NB4 (cell line): ENCODE measurements around the gene CEP350.

ENCODE experiments used
- DNase-seq: peaks from one replicate; pipeline ENCODE4 v3.0.0; 2010; ENCODE audit warnings: low read depth
- H3K4me3 ChIP-seq: one replicate; pipeline ENCODE4 v1.5.1; 2011; ENCODE audit warnings: mild to moderate bottlenecking, low read depth, low read length, moderate library complexity
- MYC ChIP-seq: IDR thresholded peaks from 2 replicates; pipeline ENCODE4 v1.6.1; 2011; ENCODE audit warnings: low read depth, low read length
- POLR2A ChIP-seq: IDR thresholded peaks from 2 replicates; pipeline ENCODE4 v1.6.1; 2011; ENCODE audit warnings: mild to moderate bottlenecking; ENCODE audit not compliant: insufficient read length; ENCODE audit errors: extremely low read depth
- TF ChIP-seq, protein P1 (sequence below): IDR thresholded peaks from one replicate; pipeline ENCODE4 v1.5.1; 2012; ENCODE audit warnings: low read depth, low read length
- TF ChIP-seq, protein P2 (sequence below): IDR thresholded peaks from 2 replicates; pipeline ENCODE4 v1.6.1; 2011; ENCODE audit warnings: low read depth, low read length

Gene CEP350

DNA sequence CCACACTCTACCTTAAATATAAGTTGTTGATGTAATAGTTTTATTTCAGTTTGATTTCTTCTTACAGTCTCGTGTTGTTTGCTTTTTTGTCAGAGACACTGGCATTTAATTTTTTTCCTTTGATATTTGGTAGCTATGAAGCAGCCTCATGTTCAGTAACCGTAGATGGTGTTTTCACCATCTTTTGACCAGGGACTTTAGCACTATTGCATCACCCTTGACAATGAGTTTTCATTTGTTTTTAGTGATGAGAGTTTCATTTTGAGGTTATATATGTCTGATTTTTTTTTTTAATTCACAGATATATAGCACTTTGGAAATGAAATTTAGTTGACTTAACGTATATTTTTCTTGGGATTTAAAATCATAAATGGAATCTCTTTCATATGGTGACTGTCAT lies 36.2 kb downstream of the CEP350 start:
- no peak for TF ChIP-seq POLR2A
- TF ChIP-seq, protein P1, sequence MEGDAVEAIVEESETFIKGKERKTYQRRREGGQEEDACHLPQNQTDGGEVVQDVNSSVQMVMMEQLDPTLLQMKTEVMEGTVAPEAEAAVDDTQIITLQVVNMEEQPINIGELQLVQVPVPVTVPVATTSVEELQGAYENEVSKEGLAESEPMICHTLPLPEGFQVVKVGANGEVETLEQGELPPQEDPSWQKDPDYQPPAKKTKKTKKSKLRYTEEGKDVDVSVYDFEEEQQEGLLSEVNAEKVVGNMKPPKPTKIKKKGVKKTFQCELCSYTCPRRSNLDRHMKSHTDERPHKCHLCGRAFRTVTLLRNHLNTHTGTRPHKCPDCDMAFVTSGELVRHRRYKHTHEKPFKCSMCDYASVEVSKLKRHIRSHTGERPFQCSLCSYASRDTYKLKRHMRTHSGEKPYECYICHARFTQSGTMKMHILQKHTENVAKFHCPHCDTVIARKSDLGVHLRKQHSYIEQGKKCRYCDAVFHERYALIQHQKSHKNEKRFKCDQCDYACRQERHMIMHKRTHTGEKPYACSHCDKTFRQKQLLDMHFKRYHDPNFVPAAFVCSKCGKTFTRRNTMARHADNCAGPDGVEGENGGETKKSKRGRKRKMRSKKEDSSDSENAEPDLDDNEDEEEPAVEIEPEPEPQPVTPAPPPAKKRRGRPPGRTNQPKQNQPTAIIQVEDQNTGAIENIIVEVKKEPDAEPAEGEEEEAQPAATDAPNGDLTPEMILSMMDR, result no peak
- no peak for TF ChIP-seq MYC
- TF ChIP-seq, protein P2, sequence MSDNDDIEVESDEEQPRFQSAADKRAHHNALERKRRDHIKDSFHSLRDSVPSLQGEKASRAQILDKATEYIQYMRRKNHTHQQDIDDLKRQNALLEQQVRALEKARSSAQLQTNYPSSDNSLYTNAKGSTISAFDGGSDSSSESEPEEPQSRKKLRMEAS, result no peak
- H3K4me3 ChIP-seq, result no peak overlapping the region
- DNase-seq, result no peak

DNA sequence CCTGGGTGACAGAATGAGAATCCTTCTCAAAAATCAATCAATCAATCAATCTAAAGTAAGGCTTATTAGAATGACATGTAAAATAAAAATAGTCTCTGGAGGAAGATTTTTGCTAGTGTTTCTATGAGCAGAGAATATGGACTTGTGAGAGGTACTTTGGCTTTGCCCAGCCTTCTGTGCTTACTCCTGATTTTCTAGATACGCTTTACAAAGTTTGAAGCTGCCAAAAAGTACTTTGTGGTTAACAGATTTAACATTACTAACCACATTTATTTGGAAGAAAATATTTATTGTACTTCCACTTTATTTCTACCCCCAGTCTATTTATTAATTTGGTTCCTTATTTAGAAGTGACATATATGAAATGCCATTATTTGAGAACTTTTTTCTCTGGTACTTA lies 41.0 kb downstream of the CEP350 start:
- no peak for DNase-seq
- H3K4me3 ChIP-seq, result no peak overlapping the region
- TF ChIP-seq, protein P1, result no peak
- TF ChIP-seq, protein P2, result no peak
- TF ChIP-seq POLR2A, result no peak

DNA sequence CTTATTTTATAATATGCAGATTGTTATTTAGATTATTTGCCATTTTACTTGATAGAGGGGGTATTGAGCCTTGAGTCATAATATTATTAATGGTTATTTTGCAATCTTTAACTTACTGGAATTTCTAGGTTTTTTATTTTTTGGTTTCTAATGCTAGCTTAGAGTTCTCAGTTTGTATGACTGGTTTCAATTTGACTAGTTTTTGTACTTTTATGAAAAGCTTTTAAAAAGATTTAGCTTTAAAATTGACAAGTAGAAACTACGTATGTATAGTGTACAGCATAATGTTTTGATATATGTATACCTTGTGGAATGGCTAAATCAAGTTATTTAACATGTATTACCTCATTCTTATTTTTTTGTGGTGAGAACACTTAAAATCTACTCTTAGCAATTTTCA lies 41.5 kb downstream of the CEP350 start:
- H3K4me3 ChIP-seq, result no peak overlapping the region
- TF ChIP-seq, protein P2, result no peak
- TF ChIP-seq MYC (no peak), POLR2A (no peak)
- TF ChIP-seq, protein P1, result no peak
- no peak for DNase-seq

DNA sequence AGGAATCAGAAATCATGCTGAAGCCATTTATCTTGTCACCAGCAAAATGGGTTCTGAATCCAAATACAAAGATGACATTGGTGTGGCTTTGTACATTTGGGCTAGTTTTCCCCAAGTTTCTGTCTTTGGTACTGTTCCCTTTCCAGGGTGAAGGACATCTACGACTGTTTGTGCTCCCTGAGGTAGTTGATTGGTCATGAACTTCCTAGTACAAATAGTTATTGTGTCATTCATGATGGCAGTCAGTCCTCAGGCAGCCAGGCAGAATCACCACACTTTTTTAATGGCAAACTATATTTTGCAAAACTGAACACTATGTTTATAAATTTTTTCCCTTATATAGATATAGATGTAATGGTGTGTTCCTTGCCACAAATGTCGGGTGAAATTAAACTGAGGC lies 46.0 kb downstream of the CEP350 start:
- no peak for TF ChIP-seq POLR2A
- TF ChIP-seq, protein P2, result no peak
- TF ChIP-seq, protein P1, result no peak
- no peak for TF ChIP-seq MYC
- H3K4me3 ChIP-seq, result no peak overlapping the region
- DNase-seq, result no peak

DNA sequence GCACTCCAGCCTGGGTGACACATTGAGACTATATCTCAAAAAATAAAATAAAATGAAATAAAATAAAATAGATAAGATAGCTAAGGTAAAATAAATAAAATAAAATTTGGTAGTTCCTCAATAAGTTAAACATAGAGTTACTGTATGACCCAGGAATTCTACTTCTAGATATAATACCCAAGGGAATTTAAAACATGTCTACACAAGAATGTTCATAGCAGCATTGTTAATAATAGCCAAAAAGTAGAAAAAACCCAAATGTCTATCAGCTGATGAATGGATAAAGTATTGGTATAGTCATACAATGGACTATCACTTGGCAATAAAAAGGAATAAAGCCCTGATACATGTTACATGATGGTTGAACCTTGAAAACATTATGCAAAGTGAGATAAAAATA lies 47.8 kb downstream of the CEP350 start:
- TF ChIP-seq, protein P2, result no peak
- no peak for TF ChIP-seq POLR2A
- no peak for TF ChIP-seq MYC
- TF ChIP-seq, protein P1, result no peak
- no peak overlapping the region for H3K4me3 ChIP-seq
- DNase-seq, result no peak
